Measurements from ENCODE around the gene PLXNA1.

- TF ChIP-seq, protein P1, sequence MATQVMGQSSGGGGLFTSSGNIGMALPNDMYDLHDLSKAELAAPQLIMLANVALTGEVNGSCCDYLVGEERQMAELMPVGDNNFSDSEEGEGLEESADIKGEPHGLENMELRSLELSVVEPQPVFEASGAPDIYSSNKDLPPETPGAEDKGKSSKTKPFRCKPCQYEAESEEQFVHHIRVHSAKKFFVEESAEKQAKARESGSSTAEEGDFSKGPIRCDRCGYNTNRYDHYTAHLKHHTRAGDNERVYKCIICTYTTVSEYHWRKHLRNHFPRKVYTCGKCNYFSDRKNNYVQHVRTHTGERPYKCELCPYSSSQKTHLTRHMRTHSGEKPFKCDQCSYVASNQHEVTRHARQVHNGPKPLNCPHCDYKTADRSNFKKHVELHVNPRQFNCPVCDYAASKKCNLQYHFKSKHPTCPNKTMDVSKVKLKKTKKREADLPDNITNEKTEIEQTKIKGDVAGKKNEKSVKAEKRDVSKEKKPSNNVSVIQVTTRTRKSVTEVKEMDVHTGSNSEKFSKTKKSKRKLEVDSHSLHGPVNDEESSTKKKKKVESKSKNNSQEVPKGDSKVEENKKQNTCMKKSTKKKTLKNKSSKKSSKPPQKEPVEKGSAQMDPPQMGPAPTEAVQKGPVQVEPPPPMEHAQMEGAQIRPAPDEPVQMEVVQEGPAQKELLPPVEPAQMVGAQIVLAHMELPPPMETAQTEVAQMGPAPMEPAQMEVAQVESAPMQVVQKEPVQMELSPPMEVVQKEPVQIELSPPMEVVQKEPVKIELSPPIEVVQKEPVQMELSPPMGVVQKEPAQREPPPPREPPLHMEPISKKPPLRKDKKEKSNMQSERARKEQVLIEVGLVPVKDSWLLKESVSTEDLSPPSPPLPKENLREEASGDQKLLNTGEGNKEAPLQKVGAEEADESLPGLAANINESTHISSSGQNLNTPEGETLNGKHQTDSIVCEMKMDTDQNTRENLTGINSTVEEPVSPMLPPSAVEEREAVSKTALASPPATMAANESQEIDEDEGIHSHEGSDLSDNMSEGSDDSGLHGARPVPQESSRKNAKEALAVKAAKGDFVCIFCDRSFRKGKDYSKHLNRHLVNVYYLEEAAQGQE (IDR thresholded peaks at IDR 0.05; ENCODE audit: low read depth) = no peak
- TF ChIP-seq EGR1 (IDR thresholded peaks at IDR 0.05) = no peak
- no peak for TF ChIP-seq EP300 (IDR thresholded peaks at IDR 0.05; ENCODE audit: borderline replicate concordance)
- TF ChIP-seq MAX (IDR thresholded peaks at IDR 0.05) = no peak
- TF ChIP-seq YY1 (IDR thresholded peaks at IDR 0.05; ENCODE audit: low read depth) = no peak
- TF ChIP-seq CEBPB (IDR thresholded peaks at IDR 0.05) = no peak
- no peak for TF ChIP-seq TCF12 (IDR thresholded peaks at IDR 0.05; ENCODE audit: low read depth)
- TF ChIP-seq RAD21 (IDR thresholded peaks at IDR 0.05; ENCODE audit: low read depth) = no peak
- TF ChIP-seq ZBTB7A (IDR thresholded peaks at IDR 0.05; ENCODE audit: low read depth) = no peak
- TF ChIP-seq NFIC (IDR thresholded peaks at IDR 0.05) = no peak
- TF ChIP-seq, protein P2, sequence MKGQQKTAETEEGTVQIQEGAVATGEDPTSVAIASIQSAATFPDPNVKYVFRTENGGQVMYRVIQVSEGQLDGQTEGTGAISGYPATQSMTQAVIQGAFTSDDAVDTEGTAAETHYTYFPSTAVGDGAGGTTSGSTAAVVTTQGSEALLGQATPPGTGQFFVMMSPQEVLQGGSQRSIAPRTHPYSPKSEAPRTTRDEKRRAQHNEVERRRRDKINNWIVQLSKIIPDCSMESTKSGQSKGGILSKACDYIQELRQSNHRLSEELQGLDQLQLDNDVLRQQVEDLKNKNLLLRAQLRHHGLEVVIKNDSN (IDR thresholded peaks at IDR 0.05) = no peak
Measured at GRCh38 chr3:126944089-126944965, 38.6 kb upstream of the PLXNA1 start.

All from Ishikawa (cell line).